Kidney (tissue), 14 donors: Measurements from ENCODE around the gene KCNQ1. TPM values are rescaled to one million over a fixed set of nuclear protein-coding genes. Genes with fewer than 3 reads are reported as not detected.
A peak's percentile ranks its signal among the peaks of the same experiment; 100 is the strongest.

Source experiments
- DNase-seq, 5 donors: peaks; one replicate each; pipeline ENCODE4 v3.0.0-alpha.2; 2013 to 2020
- FAIRE-seq: peaks from 2 replicates; lab custom pipeline; 2012; peaks lifted over from hg19 to GRCh38; lab: Jason Lieb, UNC
- H3K27ac ChIP-seq, 2 donors: one replicate each; pipeline ENCODE4 v1.7.0; 2013; ENCODE audit warnings: low read depth in 2 of 2, low read length in 2 of 2, inconsistent platforms in 1 of 2
- H3K27me3 ChIP-seq: one replicate; pipeline ENCODE4 v1.7.1; 2013; ENCODE audit warnings: low read length, inconsistent platforms; ENCODE audit not compliant: control insufficient read depth, insufficient read depth
- H3K36me3 ChIP-seq, 3 donors: one replicate each; pipeline versions ENCODE4 v1.7.0 to v1.7.1; 2013; ENCODE audit warnings: low read length in 3 of 3, control low read depth in 1 of 3, inconsistent platforms in 1 of 3; ENCODE audit not compliant: insufficient read depth in 3 of 3, control insufficient read depth in 2 of 3
- H3K4me1 ChIP-seq, 3 donors: one replicate each; pipeline versions ENCODE4 v1.7.0 to v1.7.1; 2013; ENCODE audit warnings: low read length in 3 of 3, inconsistent platforms in 1 of 3, low read depth in 1 of 3; ENCODE audit not compliant: control insufficient read depth in 2 of 3, insufficient read depth in 2 of 3
- H3K4me3 ChIP-seq, 3 donors: one replicate each; pipeline versions ENCODE4 v1.7.0 to v1.8.1; 2013; ENCODE audit warnings: low read length in 3 of 3, control low read depth in 1 of 3, inconsistent platforms in 1 of 3
- H3K9ac ChIP-seq, 3 donors: one replicate each; pipeline versions ENCODE4 v1.7.0 to v1.7.1; 2013; ENCODE audit warnings: low read length in 3 of 3, control low read depth in 1 of 3, inconsistent platforms in 1 of 3
- H3K9me3 ChIP-seq, 3 donors: one replicate each; pipeline versions ENCODE4 v1.7.0 to v1.7.1; 2013; ENCODE audit warnings: low read length in 3 of 3, control low read depth in 1 of 3, inconsistent platforms in 1 of 3; ENCODE audit not compliant: control insufficient read depth in 2 of 3, insufficient read depth in 1 of 3
- CTCF ChIP-seq: IDR thresholded peaks from 3 replicates; pipeline ENCODE4 v1.5.1; 2012; ENCODE audit warnings: mild to moderate bottlenecking, moderate library complexity, borderline replicate concordance; ENCODE audit not compliant: insufficient read depth; ENCODE audit errors: extremely low read depth
- intact Hi-C: fragments of 100-400 bp; cut with DNase I; formaldehyde crosslinking; loops from one replicate; pipeline ENCODE4 v1.11.1; 2022
- polyA plus RNA-seq: library from polyadenylated mRNA; stranded (reverse); fragments of 350-450 nt; fragmentation: Illumina TruSeq; extraction: RNeasy Lipid Tissue Mini Kit (QIAGEN cat#74804); gene quantifications from one replicate; pipeline ENCODE4 v1.2.3, GENCODE V29; 2014; ENCODE audit warnings: low read depth, low replicate concordance; ENCODE audit not compliant: insufficient read depth
- total RNA-seq: library from RNA; stranded (reverse); fragmentation: NEBNext Ultra II Directional; extraction: Animal tissue kit (Norgen Biotek cat#: 25700); gene quantifications from one replicate; pipeline ENCODE4 v1.2.1, GENCODE V29; 2021
- donor health status: control.
- donor health status: control.
- donor health status: control.
- donor health status: control.
- donor health status: control.
- donor health status: DM: yes; HTN: yes; CAD: no.
- donor health status: Normal renal cell carcinoma (clear cell type).

Gene KCNQ1
- total and polyA plus RNA-seq, 2 donors from 2014 or later: 45.5 to 49.4 TPM

GRCh38 chr11:2461956-2462542, 17.2 kb downstream of the KCNQ1 start:
- TF ChIP-seq CTCF: no peak
- Histone ChIP-seq H3K27ac (peak overlapping the region; percentile 95 to 97), H3K4me3 (no peak overlapping the region), H3K9me3 (no peaks in the 10 kb centered on the region), H3K36me3 (no peaks in the 10 kb centered on the region), H3K9ac (peak overlapping the region in 1 of 3 donors; percentile 46), H3K27me3 (no peaks in the 10 kb centered on the region), H3K4me1 (peaks cover 0 to 33% (median 8%) of the 10 kb centered on the region in 3 donors)
- FAIRE-seq (no peak), DNase-seq (peak in 1 of 5 donors; percentile 53)
- intact Hi-C loops: no loop called here

GRCh38 chr11:2462543-2462985, 17.8 kb downstream of the KCNQ1 start:
- peaks cover 0 to 35% (median 8%) of the 10 kb centered on the region in 3 donors for H3K4me1 ChIP-seq
- H3K27me3 ChIP-seq: no peaks in the 10 kb centered on the region
- H3K9ac ChIP-seq: peak overlapping the region in 1 of 3 donors; percentile 46
- no peaks in the 10 kb centered on the region for H3K36me3 ChIP-seq
- intact Hi-C loops: no loop called here
- H3K27ac ChIP-seq: peak overlapping the region; percentile 95 to 97
- DNase-seq: no peak
- H3K4me3 ChIP-seq: no peak overlapping the region
- H3K9me3 ChIP-seq: no peaks in the 10 kb centered on the region
- no peak for TF ChIP-seq CTCF
- FAIRE-seq: no peak

GRCh38 chr11:2462986-2463765, 18.4 kb downstream of the KCNQ1 start:
- peak overlapping the region; percentile 95 to 97 for H3K27ac ChIP-seq
- DNase-seq (peak in 3 of 5 donors; percentile 33 to 93 (median 51)), FAIRE-seq (no peak)
- H3K9me3 ChIP-seq: no peaks in the 10 kb centered on the region
- peaks cover 0 to 37% (median 8%) of the 10 kb centered on the region in 3 donors for H3K4me1 ChIP-seq
- H3K27me3 ChIP-seq: no peaks in the 10 kb centered on the region
- no peak for TF ChIP-seq CTCF
- no peak overlapping the region for H3K4me3 ChIP-seq
- intact Hi-C loops: no loop called here
- H3K9ac ChIP-seq: peak overlapping the region in 1 of 3 donors; percentile 75
- H3K36me3 ChIP-seq: no peaks in the 10 kb centered on the region
